WERI-Rb-1 (cell line): ENCODE results near the gene KLHL13.
"Not testable (repeated sequence)": the region's sequence is repeated elsewhere in the genome, so short reads cannot be mapped to it uniquely, and the experiment has no call there.

Source experiments
- DNase-seq: peaks from one replicate; pipeline ENCODE4 v3.0.0-alpha.2; 2020
- H3K27ac ChIP-seq: fragments of 250-450 bp; sonication (Bioruptor Pico); 2 replicates; pipeline ENCODE4 v1.5.1; 2020; ENCODE audit warnings: mild to moderate bottlenecking, moderate library complexity
- H3K27me3 ChIP-seq: fragments of 250-450 bp; sonication (Bioruptor Pico); 2 replicates; pipeline ENCODE4 v1.5.1; 2021; ENCODE audit warnings: mild to moderate bottlenecking, low read depth, moderate library complexity; ENCODE audit not compliant: insufficient read depth, severe bottlenecking
- H3K36me3 ChIP-seq: fragments of 250-450 bp; sonication (Bioruptor Pico); 2 replicates; pipeline ENCODE4 v1.5.1; 2020; ENCODE audit warnings: mild to moderate bottlenecking, moderate library complexity
- H3K4me3 ChIP-seq: 2 replicates; pipeline ENCODE4 v1.5.1; 2011; ENCODE audit warnings: low read depth, mild to moderate bottlenecking, control low read depth, low read length
- H3K9me3 ChIP-seq: fragments of 250-450 bp; sonication (Bioruptor Pico); 2 replicates; pipeline ENCODE4 v1.5.1; 2021; ENCODE audit warnings: mild to moderate bottlenecking, moderate library complexity; ENCODE audit not compliant: severe bottlenecking
- TF ChIP-seq, protein P1 (sequence below): IDR thresholded peaks from 2 replicates; pipeline ENCODE4 v1.5.1; 2011; ENCODE audit warnings: low read depth, mild to moderate bottlenecking, control low read depth, inconsistent platforms, low read length

KLHL13 gene

DNA sequence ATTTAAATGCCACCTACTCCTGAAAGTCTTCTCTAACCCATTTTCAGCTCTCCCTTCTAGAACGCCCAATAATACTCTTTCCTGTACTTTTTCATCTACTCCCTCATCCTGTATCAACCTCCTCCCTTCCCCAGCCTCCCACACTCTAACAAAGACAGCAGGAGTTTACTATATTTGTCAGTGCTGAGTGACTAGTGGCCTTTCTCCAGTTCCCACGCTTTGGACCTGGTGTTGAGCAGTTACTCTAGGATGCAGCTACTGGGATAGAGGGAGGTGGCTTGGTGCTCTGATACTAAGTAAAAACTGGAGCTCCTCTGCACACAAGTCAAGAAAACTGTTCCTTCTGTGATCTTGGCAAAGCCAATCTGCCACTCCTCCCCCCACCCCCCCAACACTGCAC, 36.1 kb upstream of the KLHL13 start:
- Histone ChIP-seq H3K27ac (no peak overlapping the region), H3K9me3 (no peaks in the 10 kb centered on the region), H3K27me3 (peaks cover 31% of the 10 kb centered on the region), H3K4me3 (no peak overlapping the region), H3K36me3 (no peaks in the 10 kb centered on the region)
- no peak for DNase-seq
- TF ChIP-seq, protein P1, sequence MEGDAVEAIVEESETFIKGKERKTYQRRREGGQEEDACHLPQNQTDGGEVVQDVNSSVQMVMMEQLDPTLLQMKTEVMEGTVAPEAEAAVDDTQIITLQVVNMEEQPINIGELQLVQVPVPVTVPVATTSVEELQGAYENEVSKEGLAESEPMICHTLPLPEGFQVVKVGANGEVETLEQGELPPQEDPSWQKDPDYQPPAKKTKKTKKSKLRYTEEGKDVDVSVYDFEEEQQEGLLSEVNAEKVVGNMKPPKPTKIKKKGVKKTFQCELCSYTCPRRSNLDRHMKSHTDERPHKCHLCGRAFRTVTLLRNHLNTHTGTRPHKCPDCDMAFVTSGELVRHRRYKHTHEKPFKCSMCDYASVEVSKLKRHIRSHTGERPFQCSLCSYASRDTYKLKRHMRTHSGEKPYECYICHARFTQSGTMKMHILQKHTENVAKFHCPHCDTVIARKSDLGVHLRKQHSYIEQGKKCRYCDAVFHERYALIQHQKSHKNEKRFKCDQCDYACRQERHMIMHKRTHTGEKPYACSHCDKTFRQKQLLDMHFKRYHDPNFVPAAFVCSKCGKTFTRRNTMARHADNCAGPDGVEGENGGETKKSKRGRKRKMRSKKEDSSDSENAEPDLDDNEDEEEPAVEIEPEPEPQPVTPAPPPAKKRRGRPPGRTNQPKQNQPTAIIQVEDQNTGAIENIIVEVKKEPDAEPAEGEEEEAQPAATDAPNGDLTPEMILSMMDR: no peak

DNA sequence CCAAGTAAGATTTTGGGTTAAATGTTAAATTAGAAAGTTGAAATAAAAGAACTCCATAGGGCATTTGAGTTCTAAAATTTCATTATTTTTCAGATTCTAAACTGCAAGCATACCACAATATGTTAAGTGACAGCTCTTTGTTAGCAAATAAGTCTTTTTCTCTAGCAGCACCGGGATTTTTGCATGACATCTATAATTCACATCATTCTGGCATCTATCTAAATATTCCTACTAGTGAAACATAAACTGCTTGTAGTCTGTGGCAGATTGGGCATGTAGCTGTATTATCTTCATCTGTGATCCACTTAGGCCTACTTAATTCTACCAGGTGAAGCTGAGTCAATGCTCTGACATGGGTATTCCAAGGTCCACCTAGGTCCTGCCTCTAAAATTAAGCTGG, 32.1 kb upstream of the KLHL13 start:
- Histone ChIP-seq H3K27ac (no peak overlapping the region), H3K4me3 (no peak overlapping the region), H3K27me3 (peaks cover 36% of the 10 kb centered on the region), H3K36me3 (no peaks in the 10 kb centered on the region), H3K9me3 (no peaks in the 10 kb centered on the region)
- TF ChIP-seq, protein P1: no peak
- no peak for DNase-seq

DNA sequence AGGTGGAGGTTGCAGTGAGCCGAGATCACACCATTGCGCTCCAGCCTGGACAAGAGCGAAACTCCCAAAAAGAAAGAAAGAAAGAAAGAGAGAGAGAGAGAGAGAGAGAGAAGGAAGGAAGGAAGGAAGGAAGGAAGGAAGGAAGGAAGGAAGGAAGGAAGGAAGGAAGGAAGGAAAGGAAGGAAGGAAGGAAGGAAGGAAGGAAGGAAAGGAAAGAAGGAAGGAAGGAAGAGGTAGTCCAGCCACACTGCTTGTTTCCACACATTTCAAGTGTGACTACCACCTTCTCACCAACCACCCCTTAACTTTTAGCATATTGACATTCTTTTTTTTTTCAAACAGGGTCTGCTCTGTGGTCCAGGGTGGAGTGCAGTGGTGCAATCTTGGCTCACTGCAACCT, 31.2 kb upstream of the KLHL13 start:
- peaks cover 34% of the 10 kb centered on the region for H3K27me3 ChIP-seq
- not testable (repeated sequence) for DNase-seq, H3K4me3 ChIP-seq, H3K9me3 ChIP-seq, H3K36me3 ChIP-seq, H3K27ac ChIP-seq

DNA sequence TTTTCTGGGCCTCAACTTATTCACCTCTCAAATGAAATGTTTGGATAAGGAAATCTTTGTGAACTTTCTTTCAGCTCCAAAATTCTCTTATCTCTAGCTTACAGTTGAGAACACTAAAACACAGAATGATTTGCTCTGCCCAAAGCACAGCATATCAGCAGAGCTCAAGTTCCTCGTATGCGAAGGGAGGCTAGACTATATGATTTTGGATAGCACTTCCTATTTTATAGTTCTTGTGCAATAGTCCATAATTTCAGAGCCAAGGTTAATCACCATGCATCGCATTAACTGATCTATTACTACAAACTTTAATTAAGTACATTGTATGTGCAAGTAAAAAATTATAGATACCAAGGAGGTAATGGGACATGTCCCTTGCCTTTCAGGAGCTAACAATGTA, 27.0 kb upstream of the KLHL13 start:
- Histone ChIP-seq H3K9me3 (no peaks in the 10 kb centered on the region), H3K36me3 (no peaks in the 10 kb centered on the region), H3K4me3 (no peak overlapping the region), H3K27me3 (peaks cover 26% of the 10 kb centered on the region), H3K27ac (no peak overlapping the region)
- TF ChIP-seq, protein P1: no peak
- DNase-seq: no peak

DNA sequence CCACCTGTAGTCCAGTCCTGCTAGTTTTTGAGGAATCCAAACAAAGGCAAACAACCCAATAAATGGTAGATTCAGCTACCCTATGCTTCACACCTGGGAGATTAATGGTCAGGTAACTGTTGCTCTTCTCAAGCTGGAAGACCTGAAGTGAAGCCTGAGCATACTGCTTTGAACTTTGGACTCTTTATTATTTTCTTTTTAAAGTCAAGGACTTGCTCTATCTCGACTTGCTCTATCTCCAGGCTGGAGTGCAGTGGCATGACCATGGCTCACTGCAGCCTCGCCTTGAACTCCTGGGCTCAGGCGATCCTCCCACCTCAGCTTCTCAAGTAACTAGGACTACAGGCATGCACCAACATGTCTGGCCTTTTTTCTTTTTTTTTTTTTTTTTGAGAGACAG, 14.7 kb upstream of the KLHL13 start:
- peaks cover 75% of the 10 kb centered on the region for H3K27me3 ChIP-seq
- H3K9me3 ChIP-seq: no peaks in the 10 kb centered on the region
- H3K27ac ChIP-seq: no peak overlapping the region
- no peak overlapping the region for H3K4me3 ChIP-seq
- no peak for DNase-seq
- TF ChIP-seq, protein P1: no peak
- H3K36me3 ChIP-seq: no peaks in the 10 kb centered on the region

DNA sequence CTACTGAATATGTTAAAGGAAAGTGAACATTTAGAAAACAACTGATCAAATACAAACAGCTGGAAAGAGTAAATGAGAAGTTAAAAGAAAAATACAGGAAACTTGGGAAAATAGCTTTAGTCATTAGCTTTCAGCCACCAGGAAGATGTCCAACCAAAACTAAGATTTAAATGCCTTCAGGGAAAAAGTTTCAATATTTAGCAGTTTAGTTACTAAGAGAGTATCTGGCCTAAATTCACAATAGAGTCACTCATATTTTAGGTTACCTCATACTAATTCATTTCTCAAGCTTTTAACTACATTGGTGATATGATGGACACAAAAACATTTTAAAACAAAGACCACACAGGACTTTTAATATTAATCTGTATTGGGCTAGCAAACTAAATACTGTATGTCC, 13.1 kb upstream of the KLHL13 start:
- TF ChIP-seq, protein P1: no peak
- no peak overlapping the region for H3K4me3 ChIP-seq

More for the DNA sequence above, 13.1 kb upstream of the KLHL13 start:
- H3K27ac ChIP-seq: no peak overlapping the region
- H3K27me3 ChIP-seq: peaks cover 80% of the 10 kb centered on the region
- no peak for DNase-seq
- H3K36me3 ChIP-seq: no peaks in the 10 kb centered on the region
- no peaks in the 10 kb centered on the region for H3K9me3 ChIP-seq
